ENCODE measurements around the gene RBMS1.

Gene RBMS1

GRCh38 chr2:160300203-160300602, 193.4 kb downstream of the RBMS1 start:
- DNase-seq (ENCODE audit: low read depth in 1 of 2, low spot score in 1 of 2) = no peak
- Histone ChIP-seq H3K4me3 (replicated peaks; ENCODE audit: insufficient read depth, low read length) (no peak overlapping the region), H3K27me3 (ENCODE audit: insufficient read depth, poor library complexity, severe bottlenecking) (no peaks in the 10 kb centered on the region), H3K27ac (replicated peaks) (no peak overlapping the region)
- TF ChIP-seq POLR2AphosphoS5 (IDR thresholded peaks at IDR 0.05; ENCODE audit: low read depth) (no peak), GABPA (IDR thresholded peaks at IDR 0.05; ENCODE audit: low read depth) (no peak), SPI1 (IDR thresholded peaks at IDR 0.05; ENCODE audit: borderline replicate concordance, low read depth) (no peak), REST (IDR thresholded peaks at IDR 0.05; ENCODE audit: insufficient replicate concordance, low read depth) (no peak), CTCF (IDR thresholded peaks at IDR 0.05; ENCODE audit: insufficient read depth, low read length) (no peak)

- TF ChIP-seq GABPA (IDR thresholded peaks at IDR 0.05; ENCODE audit: low read depth) = no peak
- TF ChIP-seq POLR2AphosphoS5 (IDR thresholded peaks at IDR 0.05; ENCODE audit: low read depth) = no peak
- no peak for TF ChIP-seq REST (IDR thresholded peaks at IDR 0.05; ENCODE audit: insufficient replicate concordance, low read depth)
- no peaks in the 10 kb centered on the region for H3K27me3 ChIP-seq (ENCODE audit: insufficient read depth, poor library complexity, severe bottlenecking)
- H3K27ac ChIP-seq (replicated peaks) = no peak overlapping the region
- DNase-seq (ENCODE audit: low read depth in 1 of 2, low spot score in 1 of 2) = no peak
- H3K4me3 ChIP-seq (replicated peaks; ENCODE audit: insufficient read depth, low read length) = no peak overlapping the region
These were observed 194.1 kb downstream of the RBMS1 start for GRCh38 chr2:160299540-160299939.

GRCh38 chr2:160298960-160299359, 194.6 kb downstream of the RBMS1 start:
- Histone ChIP-seq H3K27me3 (ENCODE audit: insufficient read depth, poor library complexity, severe bottlenecking) (no peaks in the 10 kb centered on the region), H3K4me3 (replicated peaks; ENCODE audit: insufficient read depth, low read length) (no peak overlapping the region), H3K27ac (replicated peaks) (no peak overlapping the region)
- TF ChIP-seq CTCF (IDR thresholded peaks at IDR 0.05; ENCODE audit: insufficient read depth, low read length) (no peak), POLR2AphosphoS5 (IDR thresholded peaks at IDR 0.05; ENCODE audit: low read depth) (no peak), GABPA (IDR thresholded peaks at IDR 0.05; ENCODE audit: low read depth) (no peak), REST (IDR thresholded peaks at IDR 0.05; ENCODE audit: insufficient replicate concordance, low read depth) (no peak), SPI1 (IDR thresholded peaks at IDR 0.05; ENCODE audit: borderline replicate concordance, low read depth) (no peak)
- DNase-seq (ENCODE audit: low read depth in 1 of 2, low spot score in 1 of 2) = no peak

Data from HL-60 (cell line).